ENCODE results near the gene TRIM5. TPM values are rescaled to one million over a fixed set of nuclear protein-coding genes. Genes with fewer than 3 reads are reported as not detected.

TRIM5 gene
- total and polyA plus RNA-seq, 2 experiments from 2014 or later = 10.7 to 14.0 TPM

DNA sequence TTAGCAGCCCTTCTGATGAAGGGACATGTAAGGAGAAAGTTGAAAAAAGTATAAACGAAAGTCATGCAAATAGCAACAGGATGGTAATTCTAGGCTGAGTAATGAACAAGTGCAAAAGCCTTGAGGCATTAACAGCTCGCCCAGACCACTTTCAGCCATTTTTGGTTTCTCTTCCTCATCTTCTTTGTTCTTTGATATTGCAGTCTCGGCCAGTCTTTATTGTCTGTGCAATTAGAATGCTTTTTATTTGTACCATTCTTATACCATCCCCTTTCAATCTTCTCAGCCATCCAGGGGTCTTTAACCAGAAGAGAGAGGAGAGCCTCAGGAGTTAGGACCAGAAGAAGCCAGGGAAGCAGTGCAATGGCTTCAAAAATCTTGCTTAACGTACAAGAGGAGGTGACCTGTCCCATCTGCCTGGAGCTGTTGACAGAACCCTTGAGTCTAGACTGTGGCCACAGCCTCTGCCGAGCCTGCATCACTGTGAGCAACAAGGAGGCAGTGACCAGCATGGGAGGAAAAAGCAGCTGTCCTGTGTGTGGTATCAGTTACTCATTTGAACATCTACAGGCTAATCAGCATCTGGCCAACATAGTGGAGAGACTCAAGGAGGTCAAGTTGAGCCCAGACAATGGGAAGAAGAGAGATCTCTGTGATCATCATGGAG is 52.8 kb downstream of the TRIM5 start:
- H3F3A ChIP-seq (ENCODE audit: insufficient read depth) = no peaks in the 10 kb centered on the region
- H3K27me3 ChIP-seq (replicated peaks; ENCODE audit: insufficient read depth) = no peaks in the 10 kb centered on the region
- in situ Hi-C loops (cut with MboI) = no loop called here
- H3K79me2 ChIP-seq (ENCODE audit: insufficient read depth) = no peaks in the 10 kb centered on the region
- TF ChIP-seq EZH2phosphoT487 (IDR thresholded peaks at IDR 0.05; ENCODE audit: insufficient read depth, low read depth) = no peak
- no peak for TF ChIP-seq EZH2 (IDR thresholded peaks at IDR 0.05; ENCODE audit: insufficient read depth, poor library complexity, severe bottlenecking)
- H3K9me2 ChIP-seq (ENCODE audit: insufficient read depth) = no peaks in the 10 kb centered on the region
- no peak overlapping the region for H3K9ac ChIP-seq
- no peak overlapping the region for H3K4me2 ChIP-seq (ENCODE audit: unreplicated experiment)
- H3K4me1 ChIP-seq (ENCODE audit: insufficient read depth) = no peaks in the 10 kb centered on the region
- H2AFZ ChIP-seq = no peak overlapping the region
- DNase-seq = no peak
- H3K27ac ChIP-seq = no peak overlapping the region
- H4K20me1 ChIP-seq (ENCODE audit: insufficient read depth) = no peaks in the 10 kb centered on the region
- H3K36me3 ChIP-seq (ENCODE audit: low read depth) = 0 out of 2 replicates have a peak, but pooled peaks cover 4% of the 10 kb centered on the region
- no peaks in the 10 kb centered on the region for H3K9me3 ChIP-seq (ENCODE audit: low read depth)
- H3K4me3 ChIP-seq = no peak overlapping the region
- 74 to 83% methylated on average over 5 of the region's 5 CpGs for WGBS, 2 experiments (ENCODE audit: low coverage in 1 of 2, low lambda C conversion rate in 2 of 2, missing lambda C conversion rate in 2 of 2)

GRCh38 chr11:5631417-5631816 is 53.5 kb downstream of the TRIM5 start:
- H3K4me2 ChIP-seq (ENCODE audit: unreplicated experiment) = no peak overlapping the region
- 0 out of 2 replicates have a peak, but pooled peaks cover 4% of the 10 kb centered on the region for H3K36me3 ChIP-seq (ENCODE audit: low read depth)
- H3K9me3 ChIP-seq (ENCODE audit: low read depth) = no peaks in the 10 kb centered on the region
- no peak overlapping the region for H3K27ac ChIP-seq
- no peaks in the 10 kb centered on the region for H4K20me1 ChIP-seq (ENCODE audit: insufficient read depth)
- H3K4me3 ChIP-seq = no peak overlapping the region
- H3K9me2 ChIP-seq (ENCODE audit: insufficient read depth) = no peaks in the 10 kb centered on the region
- H3K79me2 ChIP-seq (ENCODE audit: insufficient read depth) = no peaks in the 10 kb centered on the region
- DNase-seq = no peak
- H2AFZ ChIP-seq = no peak overlapping the region
- no peak overlapping the region for H3K9ac ChIP-seq
- H3K4me1 ChIP-seq (ENCODE audit: insufficient read depth) = peaks cover under 1% of the 10 kb centered on the region; the same call in 1 of the 2 replicates
- no peak for TF ChIP-seq EZH2 (IDR thresholded peaks at IDR 0.05; ENCODE audit: insufficient read depth, poor library complexity, severe bottlenecking)
- TF ChIP-seq EZH2phosphoT487 (IDR thresholded peaks at IDR 0.05; ENCODE audit: insufficient read depth, low read depth) = no peak
- in situ Hi-C loops (cut with MboI) = no loop called here
- no peaks in the 10 kb centered on the region for H3F3A ChIP-seq (ENCODE audit: insufficient read depth)
- H3K27me3 ChIP-seq (replicated peaks; ENCODE audit: insufficient read depth) = no peaks in the 10 kb centered on the region
- 74 to 76% methylated on average over 2 of the region's 2 CpGs for WGBS, 2 experiments (ENCODE audit: low coverage in 1 of 2, low lambda C conversion rate in 2 of 2, missing lambda C conversion rate in 2 of 2)

GRCh38 chr11:5626196-5626595 is 58.7 kb downstream of the TRIM5 start:
- Histone ChIP-seq H3F3A (ENCODE audit: insufficient read depth) (peaks cover 9% of the 10 kb centered on the region), H4K20me1 (ENCODE audit: insufficient read depth) (no peaks in the 10 kb centered on the region), H3K9me2 (ENCODE audit: insufficient read depth) (no peaks in the 10 kb centered on the region), H3K79me2 (ENCODE audit: insufficient read depth) (no peaks in the 10 kb centered on the region), H3K27me3 (replicated peaks; ENCODE audit: insufficient read depth) (no peaks in the 10 kb centered on the region), H3K4me1 (ENCODE audit: insufficient read depth) (peaks cover 27% of the 10 kb centered on the region), H3K27ac (peak overlapping the region; percentile 62), H3K4me3 (no peak overlapping the region), H2AFZ (no peak overlapping the region), H3K36me3 (ENCODE audit: low read depth) (no peaks in the 10 kb centered on the region), H3K9ac (no peak overlapping the region), H3K9me3 (ENCODE audit: low read depth) (no peaks in the 10 kb centered on the region), H3K4me2 (ENCODE audit: unreplicated experiment) (peak overlapping the region; percentile 92)
- 73 to 76% methylated on average over 5 of the region's 5 CpGs for WGBS, 2 experiments (ENCODE audit: low coverage in 1 of 2, low lambda C conversion rate in 2 of 2, missing lambda C conversion rate in 2 of 2)
- TF ChIP-seq EZH2 (IDR thresholded peaks at IDR 0.05; ENCODE audit: insufficient read depth, poor library complexity, severe bottlenecking) (no peak), EZH2phosphoT487 (IDR thresholded peaks at IDR 0.05; ENCODE audit: insufficient read depth, low read depth) (no peak)
- peak; percentile 68 for DNase-seq
- in situ Hi-C loops (cut with MboI) = no loop called here

GRCh38 chr11:5625281-5625680 is 59.6 kb downstream of the TRIM5 start:
- in situ Hi-C loops (cut with MboI) = no loop called here
- 19 to 26% methylated on average over 4 of the region's 4 CpGs for WGBS, 2 experiments (ENCODE audit: low coverage in 1 of 2, low lambda C conversion rate in 2 of 2, missing lambda C conversion rate in 2 of 2)
- peak overlapping the region; percentile 95 for H3K4me3 ChIP-seq

More at GRCh38 chr11:5625281-5625680, 59.6 kb downstream of the TRIM5 start:
- H3K36me3 ChIP-seq (ENCODE audit: low read depth) = no peaks in the 10 kb centered on the region
- H3K9ac ChIP-seq = peak overlapping the region; percentile 84
- H3F3A ChIP-seq (ENCODE audit: insufficient read depth) = peaks cover 18% of the 10 kb centered on the region
- H3K9me3 ChIP-seq (ENCODE audit: low read depth) = no peaks in the 10 kb centered on the region
- H4K20me1 ChIP-seq (ENCODE audit: insufficient read depth) = no peaks in the 10 kb centered on the region
- peak overlapping the region; percentile 92 for H3K4me2 ChIP-seq (ENCODE audit: unreplicated experiment)
- no peaks in the 10 kb centered on the region for H3K27me3 ChIP-seq (replicated peaks; ENCODE audit: insufficient read depth)
- peaks cover 36% of the 10 kb centered on the region for H3K4me1 ChIP-seq (ENCODE audit: insufficient read depth)
- H2AFZ ChIP-seq = peak overlapping the region; percentile 97
- H3K27ac ChIP-seq = peak overlapping the region; percentile 59
- TF ChIP-seq EZH2 (IDR thresholded peaks at IDR 0.05; ENCODE audit: insufficient read depth, poor library complexity, severe bottlenecking) (no peak), EZH2phosphoT487 (IDR thresholded peaks at IDR 0.05; ENCODE audit: insufficient read depth, low read depth) (no peak)
- no peaks in the 10 kb centered on the region for H3K9me2 ChIP-seq (ENCODE audit: insufficient read depth)
- peak; percentile 13 for DNase-seq
- H3K79me2 ChIP-seq (ENCODE audit: insufficient read depth) = no peaks in the 10 kb centered on the region
